ENCODE data around the gene UMPS.
"Not testable (repeated sequence)": the region's sequence is repeated elsewhere in the genome, so short reads cannot be mapped to it uniquely, and the experiment has no call there.

The UMPS gene

DNA sequence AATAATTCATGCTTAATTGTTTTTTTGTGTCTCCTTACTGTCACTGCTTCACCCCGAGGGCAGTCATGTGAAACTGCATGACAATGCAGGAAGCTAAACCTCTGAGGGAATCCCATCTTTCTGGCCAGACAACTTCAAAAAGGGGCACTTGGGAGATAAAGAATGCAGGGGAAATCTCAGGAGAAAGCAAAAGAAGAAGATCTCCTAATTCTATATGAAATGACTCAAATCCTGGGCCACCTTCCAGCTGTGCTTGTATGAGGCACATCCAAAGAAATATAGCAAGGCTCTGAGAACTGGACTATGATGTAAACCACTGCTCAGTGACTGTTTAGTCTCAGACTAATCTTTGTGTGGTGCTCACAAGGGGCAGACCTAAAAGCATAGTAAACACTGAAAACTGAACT, 22.6 kb upstream of the UMPS start:
- DNase-seq (ENCODE audit: low spot score) = no peak

DNA sequence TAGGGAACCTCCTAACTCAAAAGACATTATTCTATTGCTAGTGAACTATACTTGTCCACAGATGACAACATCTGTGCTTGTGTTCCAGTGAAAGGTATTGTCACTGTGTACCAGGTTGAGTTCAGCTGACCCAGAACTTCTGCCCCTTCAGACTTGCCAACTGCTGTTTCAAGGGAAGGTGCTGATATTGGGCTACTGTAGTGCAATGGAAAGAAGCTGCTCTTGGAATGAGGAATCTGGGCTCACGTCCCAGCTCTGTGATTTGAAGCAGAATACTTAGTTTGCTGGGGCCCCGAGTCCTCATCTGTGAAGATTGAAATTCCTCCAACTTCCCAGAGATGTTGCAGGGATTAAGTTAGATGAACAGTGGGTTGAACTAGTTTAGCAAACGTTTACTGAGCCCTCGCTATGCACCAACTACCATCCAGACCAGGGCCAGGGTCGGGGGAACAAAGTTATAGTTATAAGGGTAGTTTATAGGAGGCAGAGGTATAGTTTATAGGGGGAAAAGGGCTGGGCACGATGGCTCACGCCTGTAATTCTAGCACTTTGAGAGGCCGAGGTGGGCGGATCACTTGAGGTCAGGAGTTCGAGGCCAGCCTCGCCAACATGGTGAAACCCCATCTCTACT, 15.9 kb upstream of the UMPS start:
- DNase-seq (ENCODE audit: low spot score) = no peak

DNA sequence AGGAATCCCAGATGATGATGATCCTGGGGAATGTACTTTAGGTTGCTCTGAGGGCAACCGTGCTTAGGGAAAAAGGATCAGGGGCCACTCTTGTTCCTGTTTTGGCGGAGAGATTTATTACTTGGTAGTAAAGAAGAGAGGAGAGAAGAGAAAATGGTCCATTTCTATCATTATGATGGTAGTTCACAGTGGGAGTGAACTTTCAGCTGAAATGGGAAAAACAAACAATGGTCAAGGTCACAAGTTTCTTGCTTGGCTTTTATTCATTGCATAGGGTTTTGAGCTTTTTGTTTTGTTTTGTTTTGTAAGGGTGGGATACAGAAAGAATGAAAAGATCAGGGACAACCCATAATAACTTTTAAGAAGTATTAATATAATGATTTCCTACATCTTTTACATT, 7.7 kb upstream of the UMPS start:
- DNase-seq (ENCODE audit: low spot score) = no peak

DNA sequence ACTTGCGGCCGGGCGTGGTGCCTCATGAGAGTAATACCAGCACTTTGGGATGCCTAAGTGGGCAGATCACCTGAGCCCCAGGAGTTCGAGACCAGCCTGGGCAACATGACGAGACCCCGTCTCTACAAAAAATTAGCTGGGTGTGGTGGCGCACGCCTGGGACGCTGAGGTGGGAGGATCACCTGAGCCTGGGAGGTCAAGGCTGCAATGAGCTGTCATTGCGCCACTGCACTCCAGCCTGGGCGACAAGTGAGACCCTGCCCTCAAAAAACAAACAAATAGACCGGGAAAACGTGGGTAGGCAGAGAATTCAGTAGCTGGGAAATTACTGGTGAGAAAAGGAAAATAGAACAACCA, 667 bp downstream of the UMPS start:
- no peak for DNase-seq (ENCODE audit: low spot score)

DNA sequence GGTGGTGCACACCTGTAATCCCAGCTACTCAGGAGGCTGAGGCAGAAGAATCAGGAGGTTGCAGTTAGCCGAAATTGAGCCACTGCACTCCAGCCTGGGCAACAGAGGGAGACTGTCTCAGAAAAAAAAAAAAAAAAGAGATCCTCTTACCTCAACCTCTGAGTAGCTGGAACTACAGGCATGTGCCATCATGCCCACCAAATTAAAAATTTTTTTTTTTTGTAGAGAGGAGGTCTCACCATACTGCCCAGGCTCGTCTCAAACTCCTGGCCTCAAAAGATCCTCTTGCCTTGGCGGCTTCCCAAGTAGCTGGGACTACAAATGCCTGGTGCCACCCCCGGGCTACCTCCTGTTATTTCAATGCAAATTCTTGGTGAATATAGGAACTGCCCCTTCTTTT, 1.5 kb downstream of the UMPS start:
- no peak for DNase-seq (ENCODE audit: low spot score)

DNA sequence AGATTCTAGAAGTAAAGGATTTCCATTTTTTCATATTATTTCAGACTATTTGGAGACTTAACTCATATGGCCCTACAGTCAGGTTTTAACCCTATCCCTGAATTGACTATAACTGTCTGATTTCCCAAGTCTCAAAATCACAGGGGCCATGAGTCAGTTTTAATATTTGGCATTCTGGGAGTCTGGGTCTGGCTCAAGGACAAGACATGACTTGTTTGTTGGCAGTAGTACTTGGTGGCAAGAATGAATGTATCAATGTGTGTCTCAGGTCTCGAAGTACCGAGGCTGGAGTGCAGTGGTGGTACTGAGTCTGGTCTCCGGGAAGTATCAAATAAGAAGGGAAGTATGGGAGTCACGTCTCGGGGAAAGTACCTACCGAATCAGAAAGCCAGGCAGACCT, 10.8 kb downstream of the UMPS start:
- DNase-seq (ENCODE audit: low spot score) = no peak

DNA sequence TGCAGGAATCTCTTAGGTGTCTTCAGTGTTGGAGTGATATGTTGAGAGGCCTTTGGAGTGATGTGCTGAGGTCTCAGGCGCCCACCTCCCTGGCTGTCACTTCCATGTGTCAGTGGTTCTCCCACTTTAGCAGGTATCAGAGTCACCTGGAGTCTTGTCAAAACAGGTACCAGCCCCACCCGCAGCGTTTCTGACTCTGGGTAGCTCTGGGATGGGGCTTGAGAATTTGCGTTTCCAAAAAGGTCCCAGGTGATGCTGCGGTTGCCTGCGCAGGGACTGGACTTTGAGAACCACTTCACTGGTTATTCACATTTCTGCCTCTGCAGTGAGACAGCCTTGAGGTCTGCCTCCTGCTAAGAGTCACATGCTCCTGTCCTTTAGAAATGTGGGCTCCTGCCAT, 15.5 kb downstream of the UMPS start:
- no peak for DNase-seq (ENCODE audit: low spot score)

DNA sequence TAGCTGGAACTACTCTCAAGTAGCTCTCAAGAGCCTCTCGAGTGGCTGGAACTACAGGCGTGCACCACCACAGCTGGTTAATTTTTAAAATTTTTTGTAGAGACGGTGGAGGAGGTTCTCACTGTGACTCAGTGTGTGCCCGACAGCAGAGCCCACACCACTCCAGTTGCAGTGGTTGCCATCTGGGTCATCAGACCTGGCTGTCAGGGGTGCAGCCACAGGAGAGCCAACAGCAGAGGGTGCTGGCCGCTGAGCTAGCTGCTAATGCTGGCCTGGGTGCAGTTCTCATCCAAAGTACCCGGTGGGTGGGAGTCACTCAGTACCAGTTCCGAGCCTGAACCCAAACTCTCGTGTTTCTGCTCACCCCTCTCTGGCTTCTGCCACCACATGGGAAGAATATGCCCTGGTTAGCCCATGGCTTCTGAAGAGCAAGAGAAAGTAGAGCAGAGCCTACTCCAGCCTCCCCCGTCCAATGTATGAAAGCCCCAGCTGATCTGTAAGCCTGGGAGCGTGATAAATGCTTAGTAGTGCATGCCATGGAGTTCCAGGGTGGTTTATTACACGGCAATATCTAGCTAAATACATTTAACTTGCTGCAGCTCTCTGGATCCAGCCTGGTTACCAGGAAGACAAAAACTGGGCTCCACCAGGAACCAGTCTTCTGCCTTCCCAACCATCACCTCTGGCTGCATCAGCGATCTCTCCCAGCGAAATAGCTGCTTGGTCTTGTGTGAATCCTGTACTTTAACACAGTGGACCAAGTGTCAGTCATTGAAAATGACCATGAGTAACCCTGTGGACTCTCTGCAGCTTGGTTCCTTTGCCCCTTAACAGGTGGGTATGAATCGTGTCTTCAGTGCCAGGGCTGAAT, 17.1 kb downstream of the UMPS start:
- DNase-seq (ENCODE audit: low spot score) = no peak

DNA sequence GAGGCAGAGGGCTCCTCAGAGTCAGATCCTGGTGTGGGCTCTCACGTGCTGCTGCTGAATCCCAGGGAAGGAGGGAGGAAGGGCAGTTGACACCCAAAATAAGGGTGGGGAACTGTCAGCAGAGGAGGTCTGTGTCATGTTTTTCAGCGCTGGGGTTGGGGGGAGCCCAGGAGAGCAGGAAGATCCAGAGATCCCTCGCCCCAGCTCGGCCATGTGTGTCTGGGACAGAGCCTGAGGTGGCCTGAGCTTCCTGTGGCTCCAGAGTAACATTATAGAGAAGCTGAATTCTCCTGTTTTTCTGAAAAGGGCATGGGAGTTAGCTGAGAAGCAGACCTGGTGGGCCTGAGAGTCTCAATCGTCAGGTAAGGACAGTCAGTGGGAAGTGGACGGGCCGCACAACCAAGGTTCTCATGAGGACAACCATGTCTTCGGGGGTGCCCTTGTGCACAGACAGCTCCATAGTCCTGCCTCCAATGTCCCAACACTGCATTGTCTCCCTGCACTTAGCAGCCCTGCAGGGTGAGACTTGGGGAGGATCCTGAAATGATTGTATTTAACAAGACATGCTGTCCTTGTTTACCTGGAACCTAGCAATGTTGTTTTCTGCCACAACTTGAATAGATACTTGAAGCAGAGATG, 18.4 kb downstream of the UMPS start:
- DNase-seq (ENCODE audit: low spot score) = no peak

DNA sequence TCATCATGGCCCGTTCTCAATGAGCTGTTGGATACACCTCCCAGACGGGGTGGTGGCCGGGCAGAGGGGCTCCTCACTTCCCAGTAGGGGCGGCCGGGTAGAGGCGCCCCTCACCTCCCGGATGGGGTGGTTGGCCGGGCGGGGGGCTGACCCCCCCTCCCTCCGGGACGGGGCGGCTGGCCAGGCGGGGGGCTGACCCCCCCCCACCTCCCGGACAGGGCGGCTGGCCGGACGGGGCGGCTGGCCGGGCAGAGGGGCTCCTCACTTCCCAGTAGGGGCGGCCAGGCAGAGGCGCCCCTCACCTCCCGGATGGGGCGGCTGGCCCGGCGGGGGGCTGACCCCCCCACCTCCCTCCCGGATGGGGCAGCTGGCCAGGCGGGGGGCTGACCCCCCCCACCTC, 19.6 kb downstream of the UMPS start:
- not testable (repeated sequence) for DNase-seq (ENCODE audit: low spot score)

DNA sequence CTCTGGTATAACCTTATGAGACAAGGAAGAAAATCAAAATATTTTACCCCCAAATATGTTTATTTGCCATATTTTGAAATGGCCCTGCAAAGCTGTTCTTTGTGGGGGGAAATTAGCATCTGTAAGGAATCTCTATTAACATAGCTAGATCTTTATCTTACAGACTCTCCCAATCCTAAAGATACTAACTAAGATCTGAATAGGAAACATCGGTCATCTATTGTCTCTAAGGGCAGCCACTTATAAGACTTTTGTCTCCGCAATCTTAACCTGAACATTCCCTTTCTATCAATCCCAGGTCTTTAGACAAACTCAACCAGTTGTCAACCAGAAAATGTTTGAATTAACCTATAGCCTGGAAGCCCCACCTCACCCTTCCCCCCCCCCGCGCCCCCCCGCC, 21.2 kb downstream of the UMPS start:
- no peak for DNase-seq (ENCODE audit: low spot score)

DNA sequence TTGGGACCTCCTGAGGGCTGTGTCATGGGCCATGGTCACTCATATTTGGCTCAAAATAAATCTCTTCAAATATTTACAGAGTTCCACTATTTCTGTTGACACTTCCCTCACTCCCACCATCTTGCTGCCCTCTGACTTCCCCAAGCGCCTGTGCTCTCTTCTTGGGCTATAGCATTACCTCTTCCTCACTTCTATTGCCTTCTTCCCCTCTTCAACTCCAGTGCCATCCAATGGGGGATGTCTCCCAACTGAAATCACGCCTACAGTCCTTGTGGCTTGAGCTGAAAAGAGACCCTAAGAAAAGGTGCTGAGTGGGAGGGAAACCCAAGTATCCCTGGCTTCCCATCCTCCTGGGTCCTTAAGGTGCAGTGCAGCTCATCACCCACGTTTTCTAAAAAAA, 21.8 kb downstream of the UMPS start:
- DNase-seq (ENCODE audit: low spot score) = no peak

DNA sequence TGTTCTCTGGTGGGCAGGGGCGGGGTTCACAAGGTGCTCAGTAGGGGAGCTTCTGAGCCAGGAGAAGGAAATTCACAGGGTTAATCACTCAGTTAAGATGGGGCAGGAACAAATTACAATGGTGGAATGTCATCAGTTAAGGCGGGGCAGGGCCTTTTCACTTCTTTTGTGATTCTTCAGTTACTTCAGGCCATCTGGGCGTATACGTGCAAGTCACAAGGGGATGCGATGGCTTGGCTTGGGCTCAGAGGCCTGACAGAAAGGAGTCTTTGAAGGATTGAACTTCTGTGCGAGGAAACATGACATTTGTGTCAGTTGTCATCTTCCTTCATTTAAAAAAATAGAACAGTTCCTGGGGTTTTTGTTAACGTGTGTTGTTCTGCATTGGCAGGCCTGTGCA, 27.7 kb downstream of the UMPS start:
- DNase-seq (ENCODE audit: low spot score) = not testable (repeated sequence)

DNA sequence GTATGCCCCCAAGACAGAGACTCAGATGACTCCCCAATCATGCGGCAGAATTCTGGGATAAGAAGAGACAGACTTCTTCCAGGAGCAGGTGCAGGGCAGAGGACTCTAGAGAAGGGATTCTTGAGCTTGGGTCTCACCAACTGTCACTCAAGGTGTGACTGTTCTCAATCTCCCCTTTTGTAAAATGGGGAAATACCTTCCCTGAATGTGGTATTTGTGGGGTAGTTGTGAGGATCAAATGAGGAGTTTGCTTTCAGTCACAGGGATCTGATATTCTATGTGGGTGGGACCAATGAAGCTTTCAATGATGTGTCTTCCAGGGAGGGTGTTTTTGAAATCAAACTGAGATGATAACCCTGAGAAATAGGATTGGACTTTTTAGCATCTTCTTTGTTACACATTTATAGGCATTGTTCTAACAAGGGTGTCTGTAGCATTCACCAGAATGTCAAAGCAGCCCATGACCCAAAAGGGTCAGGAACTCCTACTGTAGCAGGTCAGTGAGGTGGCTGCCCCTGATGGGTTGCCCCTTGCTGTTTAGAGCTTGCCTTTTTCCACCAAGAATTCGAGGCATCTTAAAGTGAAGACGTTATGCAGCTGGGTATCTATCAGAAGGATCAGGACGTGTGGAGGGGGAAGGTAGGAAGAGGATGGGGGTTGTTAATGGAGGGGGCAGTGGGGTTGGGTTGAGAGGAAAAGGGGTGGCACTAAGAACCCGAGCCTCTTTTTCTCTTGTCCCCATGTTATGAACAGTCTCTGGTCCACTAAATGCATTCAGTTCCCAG, 28.8 kb downstream of the UMPS start:
- no peak for DNase-seq (ENCODE audit: low spot score)

DNA sequence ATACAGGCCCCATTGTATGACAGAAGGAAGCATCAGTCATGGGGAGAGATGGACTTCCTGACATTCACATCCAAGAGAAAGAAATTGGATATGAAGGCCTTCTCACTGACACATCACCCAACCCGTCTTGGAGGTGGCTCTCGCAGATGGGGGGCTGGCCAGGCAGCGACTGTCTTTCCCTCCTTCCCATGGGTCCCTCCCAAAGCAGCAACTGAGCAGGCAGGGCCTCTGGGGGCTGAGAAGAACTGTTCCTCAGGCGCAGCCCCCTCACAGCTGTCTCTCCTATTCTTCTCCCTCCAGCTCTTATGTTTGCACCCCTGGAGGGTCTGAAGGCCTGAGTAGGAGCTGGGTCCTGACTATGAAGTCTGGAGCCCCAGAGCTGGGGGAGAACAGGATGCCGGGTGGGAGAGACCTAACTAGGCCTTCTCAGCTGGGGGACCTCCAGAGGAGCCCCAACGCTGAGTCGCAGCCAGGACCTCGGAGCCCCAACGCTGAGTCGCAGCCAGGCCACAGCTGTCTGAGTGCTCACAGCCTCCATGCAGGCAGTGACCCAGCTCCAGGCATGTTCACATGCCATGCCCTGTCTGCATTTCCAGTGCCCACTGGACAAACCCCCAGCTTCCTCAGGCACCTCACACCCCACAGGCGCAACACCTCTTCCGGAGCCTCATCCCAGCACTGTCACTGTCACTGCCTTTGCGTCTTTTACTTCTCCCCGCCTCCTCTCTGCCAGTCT, 29.6 kb downstream of the UMPS start:
- DNase-seq (ENCODE audit: low spot score) = no peak

DNA sequence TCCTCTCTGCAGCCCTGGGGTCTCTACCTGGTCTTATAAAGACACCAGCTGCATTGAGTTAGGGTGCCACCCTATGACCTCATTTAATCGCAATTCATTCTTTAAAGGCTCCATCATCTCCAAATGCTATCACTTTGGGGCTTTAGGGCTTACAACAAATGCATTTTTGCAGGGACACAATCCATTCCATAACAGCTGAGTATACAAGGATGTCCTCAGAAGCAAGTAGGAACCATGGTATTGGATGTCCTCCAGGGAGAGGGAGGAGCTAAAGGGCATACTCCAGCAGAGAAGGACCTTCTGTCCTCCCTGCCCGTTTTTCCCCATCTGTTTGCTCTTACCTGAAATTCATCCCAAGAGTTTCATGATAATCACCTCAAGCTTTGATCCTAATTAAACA, 30.3 kb downstream of the UMPS start:
- no peak for DNase-seq (ENCODE audit: low spot score)

DNA sequence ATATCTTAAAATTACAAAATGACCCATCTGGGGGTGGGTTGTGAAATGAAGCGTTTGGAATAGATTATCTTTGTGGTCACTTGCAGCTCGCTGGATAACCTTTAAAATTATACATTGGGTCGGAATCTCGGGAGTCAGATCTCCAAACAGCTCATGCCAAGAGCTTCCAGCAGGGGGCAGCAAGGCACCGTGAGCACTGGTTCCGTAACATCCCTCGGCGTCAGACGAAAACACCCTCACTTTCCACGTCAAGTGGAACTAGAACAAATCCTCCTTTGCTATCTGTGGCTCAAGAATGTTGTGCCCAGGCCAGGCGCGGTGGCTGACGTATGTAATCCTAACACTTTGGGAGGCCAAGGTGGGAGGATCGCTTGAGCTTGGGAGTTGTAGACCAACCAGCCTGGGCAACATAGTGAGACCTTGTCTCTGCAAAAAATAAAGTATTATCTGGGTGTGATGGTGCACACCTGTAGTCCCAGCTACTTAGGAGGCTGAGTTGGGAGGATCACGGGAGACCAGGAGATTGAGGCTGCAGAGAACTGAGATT, 31.1 kb downstream of the UMPS start:
- peak; percentile 83 for DNase-seq (ENCODE audit: low spot score)

DNA sequence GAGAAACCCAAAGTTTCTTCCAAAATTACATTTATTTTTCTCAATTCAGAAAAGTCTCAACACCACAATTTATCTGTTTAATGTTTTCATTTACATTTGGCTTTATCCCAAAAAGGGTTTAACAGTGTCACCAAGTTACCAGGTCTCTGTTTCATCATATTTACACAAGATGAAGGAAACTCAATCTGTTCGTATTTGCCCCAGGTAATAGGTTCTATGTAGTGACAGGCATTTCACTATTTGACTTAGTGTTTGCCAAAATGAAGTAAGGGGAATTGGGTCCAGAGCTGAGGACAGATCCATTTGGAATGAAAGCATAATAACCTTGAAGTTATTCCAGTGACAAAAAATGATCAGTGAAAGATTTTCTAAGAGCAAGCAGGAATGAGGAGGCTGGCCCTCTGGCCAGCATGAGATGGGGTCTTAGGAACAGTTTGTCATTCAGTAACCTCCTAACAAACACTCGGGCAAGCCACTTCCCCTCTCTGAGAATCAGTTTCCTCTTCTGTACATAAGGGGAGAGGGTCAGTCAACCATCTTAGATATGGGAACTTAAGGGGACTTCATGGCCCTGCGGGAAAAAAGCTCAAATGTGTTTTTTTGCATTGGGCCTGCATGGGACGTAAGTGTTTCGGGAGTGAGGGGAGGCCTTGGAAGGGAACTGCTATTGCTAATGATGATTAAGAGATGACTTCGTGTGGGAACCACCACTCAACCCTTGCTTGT, 31.8 kb downstream of the UMPS start:
- DNase-seq (ENCODE audit: low spot score) = no peak

DNA sequence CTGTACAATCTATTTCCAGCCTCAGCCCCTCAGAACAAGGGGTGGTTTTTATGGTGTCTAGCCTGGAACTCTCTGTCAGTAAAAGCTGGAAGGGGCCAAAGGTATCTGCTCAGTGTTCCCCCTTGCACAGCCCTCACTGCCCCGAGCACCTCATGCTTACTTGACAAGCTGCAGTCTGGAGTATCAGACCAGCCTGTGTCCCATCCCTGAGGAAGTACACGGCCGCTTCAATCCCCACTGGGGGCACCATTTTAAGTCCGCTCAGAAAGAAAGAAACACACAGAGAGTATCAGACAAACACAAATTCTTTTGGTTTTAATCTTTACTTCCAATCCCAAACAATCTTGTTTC, 32.4 kb downstream of the UMPS start:
- no peak for DNase-seq (ENCODE audit: low spot score)

DNA sequence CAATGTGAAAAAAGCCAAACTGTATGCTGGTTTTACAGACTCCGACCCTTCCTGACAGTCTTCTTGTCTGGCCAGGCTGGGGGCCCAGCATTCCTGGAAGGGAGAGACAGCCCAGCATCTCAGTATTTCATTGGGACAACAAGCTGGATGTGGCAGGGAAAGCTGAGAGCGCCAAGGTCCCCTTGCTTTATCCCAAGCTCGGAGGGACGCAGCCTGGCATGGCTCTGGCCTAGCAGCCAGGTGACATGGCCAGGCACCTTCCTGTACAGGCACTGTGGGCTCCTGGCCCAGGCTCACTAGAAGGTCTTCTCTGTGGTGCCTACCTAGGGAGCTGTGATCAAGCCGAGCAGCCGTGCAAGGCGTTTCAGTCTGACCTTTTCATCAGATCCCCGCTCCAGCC, 33.0 kb downstream of the UMPS start:
- no peak for DNase-seq (ENCODE audit: low spot score)

Measured in hematopoietic multipotent progenitor cell treated with erythropoietin and hydrocortisone succinate and interleukin-3 and kit ligand, for 17 days (in vitro differentiated cells).